Measurements from ENCODE around the gene SIX6. TPM values are rescaled to one million over a fixed set of nuclear protein-coding genes. Genes with fewer than 3 reads are reported as not detected.

The SIX6 gene
- polyA plus RNA-seq, 3 donors = not detected

DNA sequence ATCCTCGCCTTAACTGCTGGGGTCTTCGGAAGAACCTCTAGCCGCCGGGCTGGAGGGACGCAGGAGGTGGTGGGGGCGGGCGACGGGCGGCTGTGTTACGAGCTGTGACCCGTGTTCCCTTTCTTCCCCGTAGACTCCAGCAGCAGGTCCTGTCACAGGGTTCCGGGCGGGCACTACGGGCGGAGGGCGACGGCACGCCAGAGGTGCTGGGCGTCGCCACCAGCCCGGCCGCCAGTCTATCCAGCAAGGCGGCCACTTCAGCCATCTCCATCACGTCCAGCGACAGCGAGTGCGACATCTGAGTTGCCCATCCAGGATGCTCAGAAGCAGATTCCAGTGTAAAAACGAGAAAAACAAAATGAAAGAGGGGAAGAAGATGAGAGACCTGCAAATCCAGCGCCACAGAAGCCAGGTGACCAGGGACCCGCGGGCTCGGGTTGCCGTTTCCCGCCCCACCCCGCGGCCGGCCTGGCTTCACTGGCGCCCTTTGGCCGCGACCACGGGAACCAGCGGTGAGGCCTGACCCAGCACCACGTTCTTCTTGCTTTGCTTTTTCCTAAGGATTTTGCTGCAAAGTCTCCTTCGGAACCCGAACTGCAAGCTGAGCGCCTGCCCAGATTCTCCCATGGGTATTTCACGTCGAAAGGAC, 2.1 kb downstream of the SIX6 start:
- WGBS, 3 donors = 7 to 8% (median 7%) methylated on average over 43 to 49 of the region's 49 CpGs

DNA sequence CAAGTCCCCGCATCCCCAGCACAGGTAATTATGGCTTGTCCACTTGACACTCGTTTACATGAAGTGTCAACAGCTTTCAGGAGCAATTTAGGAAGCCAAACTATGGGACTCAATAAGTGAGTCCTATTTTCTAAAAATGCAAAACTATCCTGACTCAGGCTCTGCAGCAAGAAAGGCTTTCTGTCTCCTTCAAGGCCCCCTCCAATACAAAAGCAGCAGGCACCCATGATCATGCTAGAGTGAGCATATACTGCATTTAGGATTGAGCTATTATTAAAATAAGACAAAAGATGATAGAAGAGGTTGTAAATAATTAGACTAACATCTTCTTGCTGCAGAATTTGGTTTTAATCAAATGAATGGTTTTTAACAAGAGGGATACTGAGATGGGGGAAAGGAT, 3.2 kb downstream of the SIX6 start:
- WGBS, 3 donors = 12 to 16% (median 14%) methylated on average over 2 of the region's 2 CpGs
- H3K27ac ChIP-seq (ENCODE audit: low read depth, low read length) = no peak overlapping the region

More for the DNA sequence above, 2.1 kb downstream of the SIX6 start:
- H3K27ac ChIP-seq (ENCODE audit: low read depth, low read length) = no peak overlapping the region

DNA sequence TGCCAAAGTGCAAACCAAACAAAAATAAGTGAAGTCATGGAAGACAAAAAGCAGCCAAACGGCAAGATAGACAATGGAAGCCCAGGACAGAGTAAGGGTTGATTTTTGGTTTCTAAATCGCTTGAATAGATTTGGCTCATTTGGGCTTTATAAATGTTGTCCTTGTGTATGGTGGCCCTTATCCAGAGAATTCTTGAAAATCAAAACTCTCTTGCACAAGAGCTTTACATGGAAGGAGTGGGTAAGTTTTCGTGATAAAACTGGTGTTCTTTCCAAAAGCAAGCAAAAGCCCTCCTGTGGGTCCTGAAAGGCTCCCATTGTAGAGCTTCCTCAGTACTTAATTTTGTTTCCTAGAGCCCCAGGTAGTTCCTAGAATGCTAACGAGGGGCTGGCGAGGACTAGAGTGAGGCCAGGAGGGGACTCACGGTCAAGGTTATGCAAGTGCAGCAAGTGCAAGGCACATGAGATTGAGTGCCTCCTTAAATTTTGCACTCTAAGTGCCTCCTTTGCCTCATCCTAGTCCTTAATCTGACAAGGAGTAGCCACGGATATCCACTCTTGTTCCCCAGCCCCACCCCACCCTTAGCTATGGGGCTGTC, 4.1 kb downstream of the SIX6 start:
- H3K27ac ChIP-seq (ENCODE audit: low read depth, low read length) = no peak overlapping the region
- 6 to 8% (median 8%) methylated on average over 7 of the region's 7 CpGs for WGBS, 3 donors

DNA sequence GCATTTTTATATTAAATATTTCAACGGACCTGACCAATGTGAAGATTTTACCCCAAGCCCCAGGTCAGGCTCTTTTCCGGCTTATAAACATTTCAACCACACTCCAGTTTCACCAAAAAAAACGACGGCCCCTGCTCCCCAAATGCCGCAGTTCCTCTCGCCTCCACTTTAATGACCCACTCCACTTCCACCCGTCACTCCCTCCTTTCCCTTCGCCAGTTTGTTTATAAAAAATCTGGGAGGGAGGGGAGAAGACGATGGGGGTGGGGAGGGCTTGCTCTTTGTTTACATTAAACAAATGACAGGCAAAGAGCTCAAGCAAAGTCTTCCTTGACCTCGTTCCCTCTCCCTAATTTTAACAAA, 5.4 kb downstream of the SIX6 start:
- WGBS, 3 donors = 4 to 9% (median 8%) methylated on average over 10 of the region's 10 CpGs
- H3K27ac ChIP-seq (ENCODE audit: low read depth, low read length) = no peak overlapping the region

DNA sequence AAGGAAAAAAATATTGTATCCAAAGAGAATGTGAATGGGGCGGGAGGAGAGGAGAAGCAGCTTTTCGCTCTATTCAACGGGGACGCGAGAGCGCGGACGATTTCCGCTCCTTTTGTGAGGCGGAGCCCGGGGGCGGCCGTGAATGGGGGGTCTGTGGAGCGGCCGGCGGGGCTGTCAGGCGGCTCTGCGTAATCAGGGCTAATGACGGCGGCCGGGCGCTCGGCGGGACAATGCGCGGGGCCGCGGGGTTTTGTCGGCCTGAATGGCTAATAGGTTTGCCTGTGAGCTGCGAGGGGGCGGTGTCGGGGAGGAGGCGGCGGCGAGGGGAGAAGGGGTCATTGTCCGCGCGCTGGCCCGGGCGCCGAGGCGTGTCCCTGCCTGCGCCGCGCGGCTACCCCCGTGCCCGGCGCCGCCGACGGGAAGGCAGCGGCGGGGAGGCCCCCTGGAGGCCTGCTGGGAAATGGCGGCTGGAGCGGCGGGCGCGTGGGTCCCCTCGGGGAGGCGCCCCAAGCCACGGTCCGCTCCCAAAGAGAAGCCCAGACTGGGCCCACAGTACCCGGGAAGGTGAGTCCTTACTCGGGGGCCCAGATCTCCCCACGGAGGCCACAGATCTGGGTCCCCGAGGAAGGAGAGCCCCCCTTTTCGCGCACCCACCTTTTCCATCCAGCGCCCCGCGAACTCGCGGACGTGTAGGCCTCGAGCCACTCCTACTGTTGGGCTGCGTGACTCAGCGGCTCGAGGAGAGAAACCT, 6.0 kb downstream of the SIX6 start:
- WGBS, 3 donors = 2 to 3% (median 2%) methylated on average over 57 to 79 of the region's 79 CpGs
- no peak overlapping the region for H3K27ac ChIP-seq (ENCODE audit: low read depth, low read length)

DNA sequence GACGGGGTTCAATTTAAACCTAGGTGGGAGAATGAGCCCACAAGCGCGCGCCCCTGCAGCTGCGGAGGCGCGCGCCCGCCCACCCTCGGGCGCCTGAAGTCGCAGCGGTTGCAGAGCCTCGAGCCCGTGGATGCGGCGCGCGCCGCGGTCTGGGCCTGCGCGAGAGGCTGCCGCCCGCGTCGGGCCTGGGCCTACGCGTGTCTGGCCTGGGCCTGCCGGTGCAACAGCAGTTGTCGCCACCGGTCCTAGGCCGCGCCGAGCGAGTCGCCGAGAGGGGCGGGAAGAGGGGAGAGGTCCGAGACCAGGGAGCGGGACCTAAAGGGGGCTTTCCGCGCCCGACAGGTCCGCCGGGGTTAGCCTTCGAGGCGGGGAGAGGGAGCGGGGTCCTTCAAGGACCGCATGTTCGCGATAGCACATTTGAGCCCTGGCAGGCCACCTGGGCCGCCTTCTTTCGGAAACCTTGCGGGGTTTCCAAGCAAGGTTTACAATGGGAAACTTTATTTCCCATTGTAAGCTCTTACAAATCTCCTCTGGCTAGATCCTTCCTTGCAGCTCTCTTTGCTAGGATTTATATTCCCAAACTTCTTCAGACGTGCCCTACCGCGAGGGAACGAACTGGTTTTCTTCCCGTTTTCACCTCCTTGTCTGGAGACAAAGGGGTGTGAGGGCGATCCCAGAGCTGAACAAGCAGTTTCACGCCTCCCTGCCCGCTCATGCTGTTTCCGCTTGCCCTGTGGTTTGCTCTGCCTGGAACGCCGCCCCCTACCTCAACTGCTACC, 6.8 kb downstream of the SIX6 start:
- no peak overlapping the region for H3K27ac ChIP-seq (ENCODE audit: low read depth, low read length)
- WGBS, 3 donors = 9 to 14% (median 10%) methylated on average over 46 to 66 of the region's 66 CpGs

DNA sequence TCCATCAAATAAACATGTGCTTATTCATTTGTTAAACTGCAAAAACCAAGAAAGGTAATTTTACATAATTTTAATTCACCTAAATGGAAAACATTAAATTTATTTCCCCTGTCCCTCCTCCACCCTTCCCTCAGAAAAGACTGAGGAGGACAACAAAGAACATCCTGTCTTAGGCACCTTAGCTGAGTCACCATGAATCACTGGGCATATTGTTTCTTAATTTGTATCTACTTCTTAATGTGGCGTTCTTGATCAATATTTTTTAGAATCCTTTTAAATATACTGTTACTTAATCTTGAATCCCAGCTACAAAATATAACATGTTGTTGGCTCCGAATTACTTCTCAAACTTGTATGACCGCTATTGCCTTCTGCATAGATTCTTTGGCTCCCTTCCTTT, 23.5 kb downstream of the SIX6 start:
- no peak overlapping the region for H3K27ac ChIP-seq (ENCODE audit: low read depth, low read length)
- 54 to 61% (median 57%) methylated on average over 3 of the region's 3 CpGs for WGBS, 3 donors

DNA sequence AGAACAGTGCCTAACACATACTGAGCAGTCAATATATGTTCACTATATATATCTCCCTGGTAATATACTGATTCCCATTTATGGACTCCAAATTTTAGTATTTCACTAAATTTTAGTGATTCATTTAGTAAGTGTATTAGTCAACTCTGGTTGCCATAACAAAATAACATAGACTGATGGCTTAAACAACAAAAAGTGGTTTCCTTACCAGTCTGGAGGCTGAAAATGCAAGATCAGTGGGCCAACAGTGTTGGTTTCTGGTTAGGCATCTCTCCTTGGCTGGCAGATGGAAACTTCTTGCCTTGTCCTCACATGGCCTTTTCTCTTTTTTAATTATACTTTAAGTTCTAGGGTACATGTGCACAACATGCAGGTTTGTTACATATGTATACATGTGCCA, 28.7 kb downstream of the SIX6 start:
- no peak overlapping the region for H3K27ac ChIP-seq (ENCODE audit: low read depth, low read length)

DNA sequence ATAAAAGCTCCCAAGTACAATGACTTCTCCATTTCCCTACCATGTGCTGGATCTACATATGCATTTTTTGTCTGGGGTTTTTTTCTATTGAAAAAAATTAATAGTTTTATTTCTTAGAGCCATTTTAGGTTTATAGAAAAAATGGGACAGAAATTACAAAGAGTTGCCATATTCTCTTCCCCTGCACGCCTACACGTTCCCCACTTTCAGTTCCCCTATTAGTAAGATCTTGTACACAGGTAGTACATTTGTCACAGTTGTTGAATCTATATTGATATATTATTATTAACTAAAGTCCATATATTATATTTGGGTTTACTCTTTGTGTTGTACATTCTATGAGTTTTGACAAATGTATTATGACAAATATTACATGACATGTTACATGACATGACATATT, 35.7 kb downstream of the SIX6 start:
- WGBS, 3 donors = 77 to 81% (median 80%) methylated on average over 2 of the region's 2 CpGs
- no peak overlapping the region for H3K27ac ChIP-seq (ENCODE audit: low read depth, low read length)

DNA sequence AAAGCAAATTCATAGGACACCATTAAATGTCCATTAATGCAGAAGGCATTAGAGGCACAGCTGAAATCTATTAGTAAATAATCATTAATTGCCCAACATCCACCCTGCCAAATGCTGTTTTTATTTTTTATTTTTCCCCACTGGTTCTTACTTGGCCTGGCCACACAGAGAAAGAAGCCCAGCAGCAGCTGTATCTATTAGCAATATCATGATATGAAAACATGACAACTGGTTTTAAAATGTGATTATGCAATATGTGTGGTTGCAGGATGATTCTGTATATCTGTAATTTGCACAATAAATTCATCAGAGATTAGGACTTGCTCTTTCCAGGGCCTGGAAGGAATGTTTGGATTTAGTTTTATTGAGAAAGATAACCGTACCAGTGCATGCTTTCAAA, 44.9 kb downstream of the SIX6 start:
- no peak overlapping the region for H3K27ac ChIP-seq (ENCODE audit: low read depth, low read length)
- 52 to 87% (median 58%) methylated on average over 1 of the region's 1 CpG for WGBS, 3 donors

DNA sequence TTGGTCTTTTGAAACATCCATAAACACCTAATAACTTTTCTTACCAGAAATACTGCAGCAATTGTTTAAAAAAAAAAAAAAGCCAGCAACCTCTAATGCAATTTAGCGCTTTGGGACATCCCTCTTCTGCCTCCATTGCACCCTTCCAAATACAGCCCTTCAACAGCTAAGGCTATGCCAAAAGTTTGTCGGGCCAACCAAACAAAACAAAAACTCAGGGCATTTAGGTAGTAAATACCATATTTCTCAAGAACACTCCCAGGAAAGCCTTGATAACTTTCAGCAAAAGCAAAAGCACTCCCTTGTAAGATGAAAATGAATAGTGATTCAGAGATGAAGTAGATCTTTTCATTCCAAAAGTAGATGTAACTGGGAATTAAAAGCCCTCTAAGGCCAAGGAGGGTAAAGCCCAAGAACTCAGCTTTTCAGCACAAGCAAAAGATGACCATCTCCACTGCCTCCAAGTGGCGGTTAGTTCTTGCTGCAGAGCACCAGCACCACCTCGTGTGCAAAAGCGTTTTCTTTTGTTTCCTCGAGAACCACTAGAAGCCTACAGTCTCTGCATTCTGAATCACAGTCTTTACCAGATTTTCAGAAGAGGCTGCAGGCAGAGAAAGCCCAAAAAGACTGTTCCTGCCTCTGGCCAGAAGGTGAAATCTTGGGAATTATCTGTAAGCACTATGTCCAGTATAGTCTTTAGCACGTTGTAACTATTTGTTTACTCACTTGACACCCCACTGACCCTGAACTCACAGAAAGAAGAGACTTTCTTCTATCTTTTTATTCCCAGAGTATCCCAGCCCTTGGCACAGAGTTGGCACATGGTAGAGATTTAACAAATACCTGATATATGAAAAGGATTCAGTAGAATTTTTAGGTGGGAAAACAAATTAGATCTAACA, 53.1 kb downstream of the SIX6 start:
- no peak overlapping the region for H3K27ac ChIP-seq (ENCODE audit: low read depth, low read length)
- WGBS, 3 donors = 24 to 26% (median 25%) methylated on average over 7 of the region's 7 CpGs

Other genes starting within 250 kb of the SIX6 start
- under 1 TPM in 1 of 3 donors, not detected in 2; 0.10 TPM for gene C14orf39, start 23.1 kb upstream of the SIX6 start, polyA plus RNA-seq
- 1 to 10 TPM in 2 of 3 donors, under 1 TPM in 1; 0.79 to 4.4 (median 3.1) TPM for gene SIX1, start 140.3 kb downstream of the SIX6 start, polyA plus RNA-seq
- gene SIX4, start 215.2 kb downstream of the SIX6 start, polyA plus RNA-seq = under 1 TPM; 0.22 to 0.61 (median 0.51) TPM
- 10 to 100 TPM; 10.6 to 28.0 (median 27.5) TPM for gene MNAT1, start 225.6 kb downstream of the SIX6 start, polyA plus RNA-seq